ENCODE data around the gene SMPD4.
"Not testable (repeated sequence)": the region's sequence is repeated elsewhere in the genome, so short reads cannot be mapped to it uniquely, and the experiment has no call there.

SMPD4 gene

GRCh38 chr2:130162968-130163367, 18.4 kb downstream of the SMPD4 start:
- H3K4me3 ChIP-seq (ENCODE audit: low read depth, low read length) = no peak overlapping the region
- no peak overlapping the region for H3K9ac ChIP-seq (ENCODE audit: low read depth, low read length)
- H3K36me3 ChIP-seq (ENCODE audit: control insufficient read depth, insufficient read depth, low read length) = peaks cover 23% of the 10 kb centered on the region
- H3K4me1 ChIP-seq (ENCODE audit: control insufficient read depth, insufficient read depth, low read length) = no peaks in the 10 kb centered on the region
- H3K27me3 ChIP-seq (ENCODE audit: control insufficient read depth, insufficient read depth, low read length) = no peaks in the 10 kb centered on the region
- H3K9me3 ChIP-seq (ENCODE audit: control insufficient read depth, insufficient read depth, low read length) = no peaks in the 10 kb centered on the region

GRCh38 chr2:130162486-130162885, 18.9 kb downstream of the SMPD4 start:
- H3K36me3 ChIP-seq (ENCODE audit: control insufficient read depth, insufficient read depth, low read length) = peaks cover 19% of the 10 kb centered on the region
- not testable (repeated sequence) for H3K9ac ChIP-seq (ENCODE audit: low read depth, low read length); H3K4me3 ChIP-seq (ENCODE audit: low read depth, low read length); H3K27me3 ChIP-seq (ENCODE audit: control insufficient read depth, insufficient read depth, low read length); H3K4me1 ChIP-seq (ENCODE audit: control insufficient read depth, insufficient read depth, low read length); H3K9me3 ChIP-seq (ENCODE audit: control insufficient read depth, insufficient read depth, low read length)

GRCh38 chr2:130160838-130161705, 20.3 kb downstream of the SMPD4 start:
- peaks cover 11% of the 10 kb centered on the region for H3K36me3 ChIP-seq (ENCODE audit: control insufficient read depth, insufficient read depth, low read length)

GRCh38 chr2:130160131-130160530, 21.3 kb downstream of the SMPD4 start:
- peaks cover 16% of the 10 kb centered on the region for H3K36me3 ChIP-seq (ENCODE audit: control insufficient read depth, insufficient read depth, low read length)
- H3K4me3 ChIP-seq (ENCODE audit: low read depth, low read length) = no peak overlapping the region
- no peak overlapping the region for H3K9ac ChIP-seq (ENCODE audit: low read depth, low read length)
- no peaks in the 10 kb centered on the region for H3K4me1 ChIP-seq (ENCODE audit: control insufficient read depth, insufficient read depth, low read length)
- no peaks in the 10 kb centered on the region for H3K27me3 ChIP-seq (ENCODE audit: control insufficient read depth, insufficient read depth, low read length)
- H3K9me3 ChIP-seq (ENCODE audit: control insufficient read depth, insufficient read depth, low read length) = no peaks in the 10 kb centered on the region

More at GRCh38 chr2:130160838-130161705, 20.3 kb downstream of the SMPD4 start:
- H3K9ac ChIP-seq (ENCODE audit: low read depth, low read length); H3K4me1 ChIP-seq (ENCODE audit: control insufficient read depth, insufficient read depth, low read length); H3K27me3 ChIP-seq (ENCODE audit: control insufficient read depth, insufficient read depth, low read length); H3K4me3 ChIP-seq (ENCODE audit: low read depth, low read length); H3K9me3 ChIP-seq (ENCODE audit: control insufficient read depth, insufficient read depth, low read length): not testable (repeated sequence)

GRCh38 chr2:130159376-130159775, 22.0 kb downstream of the SMPD4 start:
- H3K9ac ChIP-seq (ENCODE audit: low read depth, low read length); H3K27me3 ChIP-seq (ENCODE audit: control insufficient read depth, insufficient read depth, low read length); H3K4me1 ChIP-seq (ENCODE audit: control insufficient read depth, insufficient read depth, low read length); H3K9me3 ChIP-seq (ENCODE audit: control insufficient read depth, insufficient read depth, low read length); H3K4me3 ChIP-seq (ENCODE audit: low read depth, low read length): not testable (repeated sequence)
- peaks cover 20% of the 10 kb centered on the region for H3K36me3 ChIP-seq (ENCODE audit: control insufficient read depth, insufficient read depth, low read length)

- no peaks in the 10 kb centered on the region for H3K4me1 ChIP-seq (ENCODE audit: control insufficient read depth, insufficient read depth, low read length)
- no peak overlapping the region for H3K4me3 ChIP-seq (ENCODE audit: low read depth, low read length)
- no peaks in the 10 kb centered on the region for H3K9me3 ChIP-seq (ENCODE audit: control insufficient read depth, insufficient read depth, low read length)
- H3K36me3 ChIP-seq (ENCODE audit: control insufficient read depth, insufficient read depth, low read length) = peaks cover 16% of the 10 kb centered on the region
- H3K27me3 ChIP-seq (ENCODE audit: control insufficient read depth, insufficient read depth, low read length) = no peaks in the 10 kb centered on the region
- H3K9ac ChIP-seq (ENCODE audit: low read depth, low read length) = no peak overlapping the region
Observed at GRCh38 chr2:130158631-130159030, 22.8 kb downstream of the SMPD4 start.

GRCh38 chr2:130157825-130158514, 23.4 kb downstream of the SMPD4 start:
- not testable (repeated sequence) for H3K4me1 ChIP-seq (ENCODE audit: control insufficient read depth, insufficient read depth, low read length); H3K9me3 ChIP-seq (ENCODE audit: control insufficient read depth, insufficient read depth, low read length); H3K9ac ChIP-seq (ENCODE audit: low read depth, low read length); H3K27me3 ChIP-seq (ENCODE audit: control insufficient read depth, insufficient read depth, low read length); H3K4me3 ChIP-seq (ENCODE audit: low read depth, low read length)
- H3K36me3 ChIP-seq (ENCODE audit: control insufficient read depth, insufficient read depth, low read length) = peaks cover 19% of the 10 kb centered on the region

GRCh38 chr2:130157354-130157753, 24.0 kb downstream of the SMPD4 start:
- not testable (repeated sequence) for H3K27me3 ChIP-seq (ENCODE audit: control insufficient read depth, insufficient read depth, low read length); H3K4me3 ChIP-seq (ENCODE audit: low read depth, low read length); H3K9me3 ChIP-seq (ENCODE audit: control insufficient read depth, insufficient read depth, low read length); H3K4me1 ChIP-seq (ENCODE audit: control insufficient read depth, insufficient read depth, low read length); H3K9ac ChIP-seq (ENCODE audit: low read depth, low read length)
- peaks cover 25% of the 10 kb centered on the region for H3K36me3 ChIP-seq (ENCODE audit: control insufficient read depth, insufficient read depth, low read length)

- Histone ChIP-seq H3K4me3 (ENCODE audit: low read depth, low read length) (no peak overlapping the region), H3K4me1 (ENCODE audit: control insufficient read depth, insufficient read depth, low read length) (no peaks in the 10 kb centered on the region), H3K36me3 (ENCODE audit: control insufficient read depth, insufficient read depth, low read length) (peaks cover 31% of the 10 kb centered on the region), H3K9ac (ENCODE audit: low read depth, low read length) (no peak overlapping the region), H3K9me3 (ENCODE audit: control insufficient read depth, insufficient read depth, low read length) (no peaks in the 10 kb centered on the region), H3K27me3 (ENCODE audit: control insufficient read depth, insufficient read depth, low read length) (no peaks in the 10 kb centered on the region)
Observed at GRCh38 chr2:130156624-130157004, 24.8 kb downstream of the SMPD4 start.

- H3K36me3 ChIP-seq (ENCODE audit: control insufficient read depth, insufficient read depth, low read length) = peaks cover 31% of the 10 kb centered on the region
- not testable (repeated sequence) for H3K4me1 ChIP-seq (ENCODE audit: control insufficient read depth, insufficient read depth, low read length); H3K9ac ChIP-seq (ENCODE audit: low read depth, low read length); H3K4me3 ChIP-seq (ENCODE audit: low read depth, low read length); H3K9me3 ChIP-seq (ENCODE audit: control insufficient read depth, insufficient read depth, low read length); H3K27me3 ChIP-seq (ENCODE audit: control insufficient read depth, insufficient read depth, low read length)
Observed at GRCh38 chr2:130155956-130156623, 25.3 kb downstream of the SMPD4 start.

GRCh38 chr2:130154773-130155765, 26.3 kb downstream of the SMPD4 start:
- H3K36me3 ChIP-seq (ENCODE audit: control insufficient read depth, insufficient read depth, low read length) = peaks cover 31% of the 10 kb centered on the region

More at GRCh38 chr2:130154773-130155765, 26.3 kb downstream of the SMPD4 start:
- H3K4me3 ChIP-seq (ENCODE audit: low read depth, low read length) = no peak overlapping the region
- no peak overlapping the region for H3K9ac ChIP-seq (ENCODE audit: low read depth, low read length)
- no peaks in the 10 kb centered on the region for H3K9me3 ChIP-seq (ENCODE audit: control insufficient read depth, insufficient read depth, low read length)
- no peaks in the 10 kb centered on the region for H3K27me3 ChIP-seq (ENCODE audit: control insufficient read depth, insufficient read depth, low read length)
- no peaks in the 10 kb centered on the region for H3K4me1 ChIP-seq (ENCODE audit: control insufficient read depth, insufficient read depth, low read length)

Measured in iPS-15b (cell line).